Posterior vena cava (tissue), 2 donors: ENCODE measurements around the gene PHACTR1. TPM values are rescaled to one million over a fixed set of nuclear protein-coding genes. Genes with fewer than 3 reads are reported as not detected.

ENCODE experiments used
- DNase-seq: peaks from one replicate; pipeline ENCODE4 v3.0.0-alpha.2; 2020; ENCODE audit warnings: low spot score
- intact Hi-C, 2 donors: fragments of 100-400 bp; cut with DNase I; formaldehyde crosslinking; loops; one replicate each; pipeline versions ENCODE4 v1.14.1 to v1.14.2; 2022 to 2023
- total RNA-seq, 2 donors: library from RNA; stranded (reverse); fragmentation: NEBNext Ultra II Directional; extraction: Animal tissue kit (Norgen Biotek cat#: 25700); gene quantifications; one replicate each; pipeline ENCODE4 v1.2.1, GENCODE V29; 2021
- donor health status: DM: yes; HTN: yes; CAD: no.
- donor health status: DM: yes; HTN: yes; CAD: no.

Gene PHACTR1
- total RNA-seq, 2 donors from 2014 or later = 6.6 to 9.0 TPM

DNA sequence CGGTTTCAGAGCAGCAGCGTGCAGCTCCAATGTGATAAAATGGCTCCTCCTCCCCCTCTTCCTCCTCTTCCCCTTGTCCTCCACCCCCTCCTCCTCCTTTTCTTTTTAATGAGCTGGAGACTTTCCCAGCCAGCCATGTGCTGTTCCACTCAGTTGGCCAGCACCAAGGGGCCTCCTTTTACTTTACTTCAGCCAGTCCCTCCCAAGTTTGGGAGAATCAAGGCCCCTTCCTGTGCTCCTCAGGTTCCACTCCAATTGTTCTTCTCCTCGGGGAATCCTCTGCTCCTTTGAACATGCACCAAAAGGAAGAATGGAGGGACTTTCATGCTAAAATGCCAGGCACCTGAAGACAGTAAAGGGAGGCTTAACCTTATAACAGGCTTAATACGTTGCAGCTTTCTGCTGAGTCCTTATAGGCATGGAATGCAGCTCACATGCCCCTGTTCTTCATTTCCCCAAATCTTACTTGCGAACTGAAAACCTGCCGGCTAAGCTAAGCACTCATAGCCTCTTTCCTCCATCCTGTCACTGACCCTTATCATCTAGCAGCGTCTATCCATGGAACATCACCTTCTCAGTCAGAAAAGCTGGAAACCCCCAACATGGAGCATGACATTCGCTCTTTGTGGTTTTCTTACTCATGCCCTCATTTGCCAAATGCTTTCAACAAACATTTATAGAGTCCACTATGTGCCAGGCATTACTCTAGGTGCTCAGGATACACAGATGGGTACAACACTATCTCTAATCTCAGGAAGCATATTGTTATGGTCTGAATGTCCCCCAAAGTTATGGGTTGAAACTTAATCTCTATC lies 170.6 kb downstream of the PHACTR1 start:
- intact Hi-C loops = no loop called here
- no peak for DNase-seq

DNA sequence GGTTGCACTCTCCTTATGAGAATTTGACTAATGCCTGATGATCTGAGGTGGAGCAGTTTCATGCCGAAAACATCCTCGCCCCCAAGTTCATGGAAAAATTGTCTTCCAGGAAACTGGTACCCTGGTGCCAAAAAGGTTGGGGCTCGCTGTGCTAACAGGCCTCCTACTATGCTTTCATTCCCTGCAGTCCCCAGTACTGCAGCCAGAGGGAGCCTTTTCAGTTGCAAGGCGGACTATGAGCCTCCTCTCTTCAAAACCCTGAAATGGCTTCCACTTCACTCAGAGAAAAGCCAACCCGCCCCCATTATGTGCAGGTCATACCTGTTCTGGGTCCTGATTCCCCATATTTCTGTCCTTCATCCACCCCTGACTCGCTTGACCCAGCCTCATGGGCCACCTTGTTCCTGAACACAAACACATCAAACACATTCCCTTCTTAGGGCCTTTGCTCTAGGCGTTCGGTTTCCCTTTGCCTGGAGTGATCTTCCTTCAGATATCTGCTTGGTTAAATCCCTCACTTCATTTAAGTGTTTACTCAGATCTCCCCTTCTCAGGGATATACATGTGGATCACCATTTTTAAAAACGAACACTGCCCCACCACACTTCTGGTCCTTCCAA lies 173.7 kb downstream of the PHACTR1 start:
- intact Hi-C loops = no loop called here

DNA sequence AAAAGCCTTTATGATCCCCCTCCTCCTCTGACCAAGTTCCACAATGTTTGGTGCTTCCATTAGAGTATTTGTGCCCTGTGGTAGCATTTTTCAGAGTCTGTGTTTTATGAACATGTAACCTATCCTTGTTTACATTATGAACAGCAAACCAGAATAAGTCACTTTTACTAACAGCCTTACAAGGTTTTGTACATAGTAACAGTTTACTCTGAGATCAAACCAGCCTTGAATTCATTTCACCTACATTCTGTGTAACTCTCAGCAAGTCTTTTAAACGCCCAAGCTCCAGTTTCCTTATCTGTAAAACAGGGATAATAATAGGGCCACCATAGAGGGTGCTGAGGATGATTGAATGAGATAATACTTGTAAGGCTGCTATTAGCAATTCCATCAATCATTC lies 175.0 kb downstream of the PHACTR1 start:
- intact Hi-C loops = no loop called here
- no peak for DNase-seq

More for the DNA sequence above, 173.7 kb downstream of the PHACTR1 start:
- no peak for DNase-seq

DNA sequence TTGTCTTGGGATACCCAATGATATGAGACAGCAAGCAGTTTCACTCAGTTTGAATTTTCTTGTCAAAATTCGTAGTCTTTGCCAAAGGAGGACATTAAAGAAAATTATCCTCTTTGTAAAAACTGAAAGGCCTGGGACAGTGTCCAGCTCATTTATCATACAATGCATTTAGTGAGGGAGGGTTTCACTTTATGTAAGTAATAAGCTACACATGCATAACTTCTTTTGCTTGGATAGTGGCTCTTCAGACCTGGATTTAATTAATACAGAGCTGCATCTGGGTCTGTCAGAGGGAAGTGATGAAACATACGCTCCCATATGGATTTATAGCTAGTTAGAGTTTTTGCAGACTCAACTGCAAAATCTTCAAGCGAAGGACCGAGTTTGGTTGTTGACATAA lies 175.6 kb downstream of the PHACTR1 start:
- intact Hi-C loops = no loop called here
- no peak for DNase-seq

DNA sequence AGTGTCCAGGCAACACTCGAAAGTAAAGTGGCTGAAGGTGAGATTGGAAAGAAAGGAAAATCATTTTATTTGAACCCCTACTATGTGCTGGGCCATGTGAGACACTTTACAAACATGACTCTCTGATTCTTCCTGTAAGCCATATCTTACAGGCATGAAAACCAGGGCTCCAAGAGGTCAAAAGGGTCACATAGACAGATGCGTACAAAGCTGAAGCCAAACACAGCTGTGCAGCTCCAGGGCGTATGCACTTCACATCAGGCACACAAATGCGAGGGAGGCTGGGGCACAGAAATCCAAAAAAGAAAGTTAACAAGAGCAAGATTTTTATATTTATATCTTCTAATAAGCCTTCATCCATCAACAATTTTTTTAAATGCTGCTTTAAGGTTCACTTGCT lies 176.5 kb downstream of the PHACTR1 start:
- intact Hi-C loops = no loop called here
- no peak for DNase-seq

DNA sequence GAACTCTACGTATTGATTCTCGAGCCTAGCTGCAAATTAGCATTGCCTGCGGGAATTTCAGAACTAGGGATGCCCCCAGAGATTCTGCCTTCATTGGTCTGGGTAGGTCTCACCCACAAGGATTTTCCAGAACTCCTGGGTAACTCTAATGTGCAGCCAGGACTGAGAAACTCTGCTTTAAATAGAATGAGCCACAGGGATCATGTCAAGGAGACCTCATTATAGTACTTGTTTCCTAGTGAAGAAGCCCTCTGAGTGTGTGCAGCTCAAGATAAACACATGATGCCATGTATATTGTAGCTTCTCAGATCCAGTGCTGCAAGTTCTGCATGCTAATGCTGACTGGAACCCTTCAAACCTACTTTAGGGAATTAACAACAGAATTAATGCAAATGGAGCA lies 179.2 kb downstream of the PHACTR1 start:
- no peak for DNase-seq
- intact Hi-C loops = no loop called here

DNA sequence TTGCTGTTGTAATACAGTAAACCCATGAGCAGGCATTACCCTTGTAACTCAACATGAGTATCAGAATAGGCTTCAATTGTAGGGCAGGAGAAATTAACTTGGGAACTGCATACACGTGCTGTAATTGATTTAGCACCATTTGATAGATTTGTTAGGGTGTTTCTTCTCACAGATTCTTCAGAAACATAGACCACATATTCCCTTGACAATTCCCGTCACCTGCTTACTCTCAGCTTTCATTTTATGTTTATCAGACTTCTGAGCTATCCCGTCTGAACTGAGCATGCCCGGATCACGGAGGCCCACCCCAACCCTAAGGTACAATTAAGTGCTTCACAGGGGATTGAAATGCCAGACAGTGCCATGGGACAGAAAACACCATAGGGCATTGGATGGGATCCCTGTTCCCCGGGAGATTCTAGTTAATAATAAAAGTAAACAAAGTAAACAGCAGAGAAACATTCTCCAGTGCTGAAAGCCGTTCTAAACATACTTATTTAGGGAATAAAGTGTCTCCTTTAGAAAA lies 179.7 kb downstream of the PHACTR1 start:
- intact Hi-C loops = no loop called here

DNA sequence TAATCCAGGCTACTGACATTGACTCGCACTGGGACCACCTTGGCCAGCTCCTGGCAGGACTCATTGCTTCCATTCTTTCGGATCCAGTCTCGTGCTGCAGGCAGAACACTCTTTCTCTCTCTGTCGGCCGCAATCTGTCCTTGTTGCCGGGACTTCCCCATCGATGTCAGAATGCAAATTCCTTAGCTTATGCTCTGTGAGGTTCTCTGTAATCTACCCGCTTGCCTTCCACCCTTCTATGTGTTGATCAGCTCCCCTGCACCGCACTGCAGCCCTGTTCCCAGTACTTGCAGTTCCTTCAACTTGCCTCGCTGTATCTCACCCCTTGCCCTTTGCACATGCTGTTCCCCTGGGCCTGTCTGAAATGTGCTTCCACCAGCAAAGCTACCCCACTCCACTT lies 182.0 kb downstream of the PHACTR1 start:
- no peak for DNase-seq
- intact Hi-C loops = no loop called here

More for the DNA sequence above, 179.7 kb downstream of the PHACTR1 start:
- DNase-seq = no peak

DNA sequence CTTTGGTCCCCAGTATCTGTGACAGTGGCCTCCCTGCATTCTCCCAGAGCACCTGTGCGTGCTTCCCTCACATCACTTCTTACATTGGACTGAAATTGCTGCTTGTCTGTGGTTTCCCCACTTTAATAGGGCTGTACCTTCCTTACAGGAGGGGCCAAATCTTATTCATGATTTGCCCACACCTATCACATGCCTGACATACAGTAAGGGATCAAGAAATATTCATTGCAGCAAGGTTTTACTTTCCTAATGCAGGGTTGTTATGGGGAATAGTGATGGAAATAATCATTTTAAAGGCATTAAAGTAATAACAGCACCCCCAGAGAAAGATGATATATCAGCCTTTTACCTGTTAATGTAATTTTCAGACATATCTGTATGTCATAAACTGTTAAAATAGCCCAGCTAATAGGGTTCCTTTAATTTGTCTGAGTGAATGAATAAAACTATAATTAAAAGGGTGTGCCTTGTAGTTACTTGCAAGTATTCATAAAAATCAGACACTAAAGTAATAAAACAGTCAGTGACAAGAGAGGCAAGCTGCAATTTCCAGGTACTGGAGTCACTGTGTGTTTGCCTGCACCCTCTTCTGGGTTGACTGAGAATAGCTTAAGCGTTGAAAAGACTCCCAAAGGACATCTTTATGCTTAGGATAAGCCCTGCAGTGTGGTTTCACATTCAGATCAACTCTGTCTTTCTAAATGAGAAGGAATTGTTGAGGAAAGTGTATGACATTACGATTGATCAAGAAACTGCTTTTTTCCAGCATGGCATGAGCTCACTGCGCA lies 182.7 kb downstream of the PHACTR1 start:
- intact Hi-C loops = no loop called here
- no peak for DNase-seq

DNA sequence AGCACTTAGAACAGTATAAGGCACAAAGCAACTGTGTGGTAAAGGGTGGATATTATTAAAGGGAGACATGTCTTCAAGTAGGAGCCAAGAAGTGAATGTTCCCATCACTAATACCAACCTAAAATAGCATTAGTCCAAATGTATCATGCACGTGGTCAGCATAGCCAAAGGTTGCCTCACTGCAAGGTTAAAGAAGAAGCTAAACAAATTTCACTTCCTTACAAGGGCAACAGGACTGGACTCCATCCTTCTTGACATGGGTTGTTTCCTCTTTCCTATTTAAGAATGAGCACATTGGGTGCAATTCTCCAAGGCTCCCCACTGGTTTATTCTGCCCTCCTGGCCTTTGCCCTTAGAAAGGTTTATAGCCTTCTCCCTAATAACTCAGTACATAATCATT lies 186.7 kb downstream of the PHACTR1 start:
- intact Hi-C loops = no loop called here
- no peak for DNase-seq

DNA sequence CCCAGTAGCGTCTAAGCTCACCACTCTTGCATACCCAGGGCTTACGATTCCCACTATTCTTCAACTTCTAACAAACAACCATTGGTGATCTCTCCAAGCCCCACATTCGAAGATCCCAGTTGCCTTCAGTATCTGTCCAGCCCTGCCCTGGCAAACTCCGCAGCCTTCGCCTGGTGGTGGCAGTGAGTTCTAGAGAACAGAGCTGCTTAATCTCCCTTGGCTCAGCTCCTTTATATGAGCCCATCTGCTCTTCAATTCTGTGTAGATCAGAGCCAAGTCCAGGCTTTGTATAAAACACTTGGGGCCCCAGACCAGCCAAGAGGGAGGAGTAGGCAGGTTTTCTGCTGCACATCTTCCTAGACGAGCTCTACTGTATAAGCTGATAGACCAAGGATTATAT lies 193.3 kb downstream of the PHACTR1 start:
- DNase-seq = no peak
- intact Hi-C loops = loop anchor here (5.0 to 10.0 kb wide), 2 partner anchors 422 to 425 kb away; no protein-coding TSS in a partner anchor

DNA sequence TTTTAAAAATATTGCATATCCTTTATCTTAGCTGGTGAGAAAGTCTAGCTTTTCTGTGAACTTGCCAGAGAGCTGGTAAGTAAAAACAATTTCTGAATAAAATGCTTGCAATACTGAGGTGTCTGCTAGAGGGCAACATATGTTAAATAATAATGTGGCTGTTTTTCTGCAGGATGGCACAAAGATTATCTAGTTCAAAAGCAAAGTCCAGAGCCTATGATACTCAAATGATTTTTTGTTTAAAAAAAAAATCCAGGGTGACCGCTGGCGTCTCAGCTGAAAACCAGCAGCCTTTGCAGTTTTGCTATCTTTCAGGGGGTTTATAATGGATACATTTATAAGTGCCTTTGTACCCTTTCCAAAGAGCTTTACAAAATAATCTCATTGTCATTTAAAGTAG lies 194.9 kb downstream of the PHACTR1 start:
- intact Hi-C loops = loop anchor here (5.0 to 10.0 kb wide), 2 partner anchors 421 to 423 kb away; no protein-coding TSS in a partner anchor

DNA sequence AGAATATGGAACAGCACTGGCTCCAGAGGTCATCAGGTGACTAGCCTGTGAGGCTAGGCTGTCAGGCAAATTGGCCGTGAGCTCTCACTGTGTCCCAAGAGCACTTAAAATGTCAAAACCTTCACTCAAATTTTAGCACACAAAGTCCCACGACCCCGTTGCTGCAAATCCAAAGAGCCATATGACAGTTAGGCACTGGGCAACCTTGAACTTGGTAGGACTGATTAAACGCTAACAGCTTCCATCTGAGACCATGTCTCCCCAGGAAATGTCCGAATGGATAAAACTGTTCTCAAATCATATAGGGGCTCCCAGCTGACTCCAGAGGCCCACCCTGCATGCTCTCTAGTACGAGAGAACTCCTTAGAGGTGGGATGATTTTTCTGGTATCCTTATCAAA lies 196.6 kb downstream of the PHACTR1 start:
- intact Hi-C loops = loop anchor here (5.0 to 10.0 kb wide), 2 partner anchors 419 to 422 kb away; no protein-coding TSS in a partner anchor
- no peak for DNase-seq

More for the DNA sequence above, 194.9 kb downstream of the PHACTR1 start:
- no peak for DNase-seq

DNA sequence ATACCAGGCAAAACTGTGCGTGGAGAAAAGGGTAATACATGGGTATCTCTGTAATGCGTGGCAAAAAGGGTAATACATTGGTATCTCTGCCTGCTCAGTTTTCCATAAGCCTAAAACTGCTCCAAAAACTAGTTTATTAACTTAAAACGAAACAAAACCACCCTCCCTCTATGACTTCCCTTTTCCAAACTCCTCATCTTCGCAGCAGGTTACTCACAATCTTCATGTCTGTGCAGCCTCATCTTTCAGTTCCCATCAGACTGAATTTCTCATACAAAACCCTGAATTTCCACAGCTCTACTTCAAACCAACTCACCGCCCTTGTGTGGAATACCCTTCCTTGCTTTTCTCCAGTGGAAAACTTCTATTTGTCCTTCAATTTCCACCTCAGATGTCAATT lies 199.4 kb downstream of the PHACTR1 start:
- intact Hi-C loops = loop anchor here in 1 of 2 donors (10.0 kb wide), 1 partner anchor 419 kb away; no protein-coding TSS in a partner anchor
- no peak for DNase-seq

DNA sequence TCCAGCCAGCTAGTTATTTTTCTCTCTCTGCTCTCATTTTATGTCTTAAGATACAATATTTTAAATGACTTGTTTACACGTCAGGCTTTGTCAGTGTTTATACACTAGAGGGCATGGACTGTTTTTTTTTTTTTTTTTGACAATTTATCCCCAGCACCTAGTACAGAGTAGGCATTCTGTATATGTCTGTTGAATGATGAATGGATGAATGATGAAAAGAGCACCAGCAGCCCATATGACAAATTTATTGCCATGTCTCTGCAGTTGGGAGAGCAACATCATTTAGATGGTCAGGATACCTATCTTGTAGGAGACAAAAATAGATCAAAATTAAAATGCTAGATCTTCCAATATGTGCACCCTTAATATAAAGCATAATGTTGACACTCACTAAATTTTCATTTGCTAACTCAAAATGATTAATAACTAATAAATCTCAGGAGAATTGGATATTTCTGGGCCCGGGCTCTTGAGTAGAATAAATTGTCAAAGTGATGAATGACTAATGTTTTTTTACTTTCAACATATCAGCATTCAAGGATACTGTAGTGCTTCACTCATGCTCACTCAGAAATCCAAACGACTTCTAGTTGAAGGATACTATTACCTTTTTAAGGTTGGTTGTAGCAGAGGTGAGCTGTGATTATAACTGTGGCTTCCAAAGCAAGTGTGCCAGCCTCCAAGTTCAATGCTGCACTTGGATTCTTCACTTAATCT lies 200.0 kb downstream of the PHACTR1 start:
- intact Hi-C loops = loop anchor here in 1 of 2 donors (10.0 kb wide), 1 partner anchor 418 kb away; no protein-coding TSS in a partner anchor
- no peak for DNase-seq

DNA sequence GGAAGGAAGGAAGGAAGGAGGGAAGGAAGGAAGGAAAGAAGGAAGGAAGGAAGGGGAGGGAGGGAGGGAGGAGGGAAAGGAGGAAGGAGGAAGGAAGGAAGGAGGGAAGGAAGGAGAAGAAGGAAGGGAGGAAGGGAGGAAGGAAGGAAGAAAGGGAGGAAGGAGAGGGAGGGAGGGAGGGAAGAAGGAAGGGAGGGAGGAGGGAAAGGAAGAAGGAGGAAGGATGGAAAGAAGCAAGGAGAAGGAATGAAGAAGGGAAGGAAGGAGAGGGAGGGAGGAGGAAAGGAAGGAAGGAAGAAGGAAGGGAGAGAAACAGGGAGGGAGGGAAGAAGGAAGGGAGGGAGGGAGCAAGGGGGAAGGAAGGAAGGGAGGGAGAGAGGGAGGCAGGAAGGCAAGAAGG lies 204.9 kb downstream of the PHACTR1 start:
- DNase-seq = no peak
- intact Hi-C loops = no loop called here

DNA sequence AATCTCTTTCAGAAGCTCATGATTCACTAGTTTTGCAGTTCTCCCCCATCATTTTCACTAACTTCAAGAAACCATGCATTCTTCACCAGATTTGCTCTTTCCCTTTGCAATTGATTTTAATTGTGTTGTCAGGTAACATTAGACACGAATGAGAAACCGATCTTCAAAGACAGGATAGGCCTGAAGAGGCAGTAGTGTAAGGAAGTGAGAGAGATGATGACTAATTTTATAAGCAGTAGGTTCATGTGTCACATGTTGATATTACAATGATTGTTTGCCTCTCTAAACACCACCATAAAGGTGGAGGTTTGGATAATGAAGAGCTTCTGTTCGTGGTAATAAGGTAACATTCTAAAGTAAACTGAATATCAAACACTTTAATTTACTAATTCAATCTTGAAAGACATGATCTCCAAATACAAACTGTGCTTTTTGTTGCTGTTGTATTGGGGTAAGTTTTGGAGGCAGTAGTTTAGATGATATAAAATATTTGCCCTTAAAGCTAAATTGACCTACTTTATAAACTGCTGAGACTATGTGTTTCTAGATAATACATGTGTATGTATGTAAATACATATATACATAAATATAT lies 207.2 kb downstream of the PHACTR1 start:
- intact Hi-C loops = no loop called here
- DNase-seq = no peak

DNA sequence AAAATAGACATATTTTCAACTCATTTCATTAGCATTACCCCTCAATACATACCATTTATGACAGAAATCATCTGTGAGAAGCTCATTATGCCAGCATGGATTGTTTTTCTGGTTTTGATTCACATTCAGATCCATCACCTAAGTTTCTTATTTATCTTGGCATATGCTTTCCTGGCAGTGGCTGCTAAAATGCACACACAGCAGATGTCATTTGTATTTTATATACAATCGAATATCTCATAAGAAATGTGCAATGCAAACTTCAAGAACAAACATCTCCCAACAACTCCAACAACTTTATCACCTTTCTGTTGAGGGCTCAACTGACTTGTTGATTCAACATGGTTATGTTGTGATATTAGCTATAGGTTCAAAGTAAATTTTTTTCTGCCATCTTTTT lies 208.3 kb downstream of the PHACTR1 start:
- intact Hi-C loops = no loop called here
- no peak for DNase-seq

DNA sequence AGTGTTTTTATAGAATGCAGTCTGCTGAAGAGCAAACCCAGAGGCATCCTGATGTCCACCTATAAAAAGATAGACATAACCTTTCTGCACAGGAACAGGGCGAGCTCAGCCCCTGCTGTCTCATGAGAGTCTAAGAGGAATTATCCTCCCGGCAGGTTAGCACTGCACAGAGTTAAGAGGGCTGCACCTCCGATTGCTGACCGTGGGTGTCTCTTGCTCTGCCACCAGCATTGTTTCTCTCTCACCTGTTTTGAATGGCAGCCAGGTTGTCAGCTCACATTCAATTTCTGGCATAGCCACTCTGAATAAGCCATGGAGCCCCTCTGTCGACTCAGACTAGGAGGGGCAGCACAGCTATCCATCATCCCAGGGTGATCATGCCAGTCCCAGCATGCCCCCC lies 211.2 kb downstream of the PHACTR1 start:
- no peak for DNase-seq
- intact Hi-C loops = no loop called here
